GM10847 (cell line): ENCODE measurements around the gene TSPAN15.

Experiments used
- POLR2A ChIP-seq: IDR thresholded peaks from 2 replicates; pipeline ENCODE4 v1.6.1; 2011; ENCODE audit not compliant: insufficient read length; ENCODE audit errors: extremely low read depth

TSPAN15 gene

DNA sequence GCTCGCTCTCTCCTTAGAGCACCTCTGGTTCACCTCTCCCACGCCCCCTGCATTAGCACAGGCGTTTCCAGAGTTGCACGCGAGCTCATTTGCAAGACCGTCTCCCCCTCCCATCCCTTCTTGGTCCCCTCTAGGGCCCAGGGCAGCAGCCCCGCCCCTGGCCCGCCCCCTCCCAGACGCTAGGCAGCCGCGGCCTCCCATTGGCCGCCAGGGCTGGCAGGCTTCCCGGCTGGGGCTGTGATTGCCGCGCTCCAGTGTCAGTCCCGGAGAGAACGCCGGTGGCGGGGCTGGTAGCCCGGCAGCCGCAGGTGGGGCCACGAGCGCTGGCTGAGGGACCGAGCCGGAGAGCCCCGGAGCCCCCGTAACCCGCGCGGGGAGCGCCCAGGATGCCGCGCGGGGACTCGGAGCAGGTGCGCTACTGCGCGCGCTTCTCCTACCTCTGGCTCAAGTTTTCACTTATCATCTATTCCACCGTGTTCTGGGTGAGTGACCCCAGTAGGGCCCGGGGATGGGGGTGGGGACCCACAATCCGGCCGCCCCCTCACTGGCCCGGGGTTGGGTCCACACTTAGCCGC, at the start of gene TSPAN15:
Gene TSPAN15, plus strand, starts transcription at position 257 of the 575 bp plus-strand sequence. Its CDS starts 130 bp downstream, at position 387.
- TF ChIP-seq POLR2A, result no peak

DNA sequence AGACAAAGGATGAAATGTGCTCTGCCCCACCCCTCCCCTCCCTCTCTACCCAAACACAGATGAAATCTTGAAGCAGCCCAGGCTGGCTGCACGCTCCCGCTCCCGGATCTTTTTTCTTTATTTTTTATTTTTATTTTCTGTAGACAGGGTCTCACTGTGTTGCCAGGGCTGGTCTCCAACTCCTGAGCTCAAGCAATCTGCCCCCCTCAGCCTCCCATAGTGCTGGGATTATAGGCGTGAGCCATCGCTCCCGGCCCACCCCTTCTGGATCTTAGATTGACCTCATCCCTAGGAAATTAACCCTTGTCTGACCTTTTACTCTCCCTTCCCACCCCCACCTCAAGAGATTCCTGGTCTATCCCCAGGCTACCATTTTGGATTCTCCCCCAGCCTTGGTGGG, 48.9 kb upstream of the TSPAN15 start:
- no peak for TF ChIP-seq POLR2A

DNA sequence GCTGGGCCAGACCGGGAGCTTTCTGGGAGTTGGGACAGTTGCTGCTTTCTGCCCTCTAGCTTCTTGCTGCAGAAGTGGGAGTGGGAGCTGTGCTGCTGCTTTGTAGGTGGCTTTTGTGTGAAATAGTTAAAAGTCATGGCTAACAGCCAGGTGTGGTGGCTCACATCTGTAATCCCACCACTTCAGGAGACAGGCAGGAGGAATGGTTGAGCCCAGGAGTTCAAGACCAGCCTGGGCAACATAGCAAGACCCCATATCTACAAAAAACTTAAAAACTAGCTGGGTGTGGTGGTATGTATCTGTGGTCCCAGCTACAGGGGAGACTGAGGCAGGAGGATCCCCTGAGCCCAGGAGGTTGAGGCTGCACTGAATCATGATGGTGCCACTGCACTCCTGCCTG, 48.2 kb upstream of the TSPAN15 start:
- no peak for TF ChIP-seq POLR2A

DNA sequence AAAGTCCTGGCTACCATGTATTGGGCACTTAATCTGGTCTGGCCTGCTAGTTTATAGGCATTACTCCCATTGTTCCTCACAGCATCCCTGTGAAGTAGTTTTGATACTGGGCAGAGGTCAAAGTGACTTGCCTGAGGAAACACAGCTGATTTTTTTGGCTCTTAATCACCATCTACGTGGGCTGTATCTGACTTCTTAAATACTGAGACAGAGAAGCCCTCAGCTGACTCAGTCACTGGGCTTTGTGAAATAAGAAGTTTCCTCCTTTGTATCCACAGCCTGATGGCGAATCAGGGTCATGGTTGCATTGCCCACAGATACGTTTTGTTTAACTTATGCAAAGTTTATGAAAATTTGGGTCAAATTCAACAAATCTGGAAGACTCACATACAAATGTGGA, 47.7 kb upstream of the TSPAN15 start:
- no peak for TF ChIP-seq POLR2A

DNA sequence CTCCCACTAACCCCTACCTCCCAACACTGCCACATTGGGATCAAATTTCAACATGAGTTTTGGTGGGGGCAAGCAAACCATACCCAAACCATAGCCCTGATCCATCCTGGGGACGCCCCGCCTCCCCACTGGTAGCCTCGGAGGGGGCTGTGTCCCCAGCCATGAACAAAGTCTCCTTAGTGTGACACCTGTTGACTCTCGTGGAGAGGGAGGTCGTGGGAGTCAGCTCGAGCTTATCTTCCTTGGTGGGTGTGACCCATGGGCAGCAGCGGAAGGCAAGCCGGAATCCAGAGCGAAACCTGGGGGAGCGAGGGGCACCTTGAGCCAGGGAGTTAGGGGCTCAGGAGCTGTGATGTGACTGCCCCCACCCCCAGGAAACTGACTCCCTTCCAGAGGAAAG, 46.5 kb upstream of the TSPAN15 start:
- TF ChIP-seq POLR2A, result no peak

DNA sequence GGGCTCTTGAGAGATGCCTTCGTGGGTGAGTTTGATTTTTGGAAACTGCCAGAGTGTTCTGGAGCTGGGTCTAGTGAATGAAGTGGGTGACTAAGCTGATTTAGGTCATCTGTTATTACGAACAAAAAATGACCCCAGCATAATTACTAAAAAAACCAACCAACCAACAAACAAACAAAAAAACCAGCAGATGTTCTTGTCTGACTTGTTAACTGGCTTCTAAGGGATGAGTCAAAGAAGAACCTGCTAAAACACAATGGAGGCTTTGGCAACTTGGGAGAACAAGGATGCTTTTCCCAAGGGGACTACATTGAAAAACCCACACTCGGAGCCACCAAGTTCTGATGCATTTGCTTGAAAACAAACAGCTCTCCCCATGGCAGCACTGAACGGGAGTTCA, 46.0 kb upstream of the TSPAN15 start:
- TF ChIP-seq POLR2A, result no peak

DNA sequence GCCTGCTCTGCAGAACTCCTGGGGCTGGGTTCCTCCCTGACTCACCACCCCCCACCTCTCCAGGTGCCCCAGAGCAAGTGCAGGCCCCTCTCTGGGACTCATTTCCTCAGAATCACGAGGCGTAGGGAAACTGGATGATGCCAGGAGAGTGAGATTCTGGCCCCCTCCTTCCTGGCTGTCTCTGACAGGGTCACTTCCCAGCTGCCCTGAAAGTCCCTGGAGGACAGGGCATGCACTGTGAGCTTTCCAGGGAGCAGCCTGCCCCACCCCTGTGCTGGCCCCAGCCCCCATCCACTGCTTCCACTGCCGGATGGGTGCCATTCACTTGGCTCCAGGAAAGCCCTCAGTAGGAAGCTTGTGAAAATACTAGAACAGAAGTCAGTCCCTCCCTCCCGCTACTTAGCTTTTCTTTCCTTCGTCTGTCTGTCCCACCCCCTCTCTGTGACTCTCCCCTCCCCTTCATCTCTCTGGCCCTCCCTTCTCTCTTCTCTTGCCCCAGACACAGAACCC, 44.9 kb upstream of the TSPAN15 start:
- no peak for TF ChIP-seq POLR2A

DNA sequence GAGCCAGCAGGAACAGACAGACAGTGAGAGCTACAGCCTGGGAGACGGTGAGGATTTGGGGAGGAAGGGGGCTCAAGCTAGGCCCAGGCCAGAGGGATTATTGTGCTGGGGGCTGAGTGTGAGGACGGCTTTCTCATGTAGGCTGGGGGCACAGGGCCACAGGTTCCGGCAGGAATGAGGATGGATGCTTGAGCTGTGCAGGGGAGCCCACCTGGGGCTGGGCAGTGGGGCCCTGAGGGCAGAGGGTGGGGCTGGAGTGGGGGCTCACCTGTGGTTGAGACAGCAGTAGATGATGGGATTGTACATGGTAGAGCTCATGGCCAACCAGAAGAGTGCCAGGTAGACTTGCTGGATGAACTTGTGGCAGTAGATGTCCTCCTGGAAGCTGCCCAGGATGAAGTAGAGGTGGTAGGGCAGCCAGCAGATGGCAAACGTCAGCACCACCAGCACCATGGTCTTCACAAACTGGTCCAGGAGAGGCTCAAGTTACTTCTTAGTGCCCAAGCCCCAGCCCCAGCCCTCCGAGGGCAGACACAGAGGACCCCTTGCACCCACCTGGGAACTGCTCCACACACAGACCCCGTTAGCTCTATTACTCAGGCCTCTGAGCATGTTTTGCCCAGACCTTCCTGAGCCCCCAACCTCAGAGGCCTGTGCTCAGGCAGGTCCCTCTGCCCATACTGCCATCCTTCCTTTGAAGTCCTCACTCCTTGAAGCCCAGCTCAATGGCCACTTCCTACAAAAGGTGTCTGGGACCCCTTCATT, 44.3 kb upstream of the TSPAN15 start:
- TF ChIP-seq POLR2A, result no peak

DNA sequence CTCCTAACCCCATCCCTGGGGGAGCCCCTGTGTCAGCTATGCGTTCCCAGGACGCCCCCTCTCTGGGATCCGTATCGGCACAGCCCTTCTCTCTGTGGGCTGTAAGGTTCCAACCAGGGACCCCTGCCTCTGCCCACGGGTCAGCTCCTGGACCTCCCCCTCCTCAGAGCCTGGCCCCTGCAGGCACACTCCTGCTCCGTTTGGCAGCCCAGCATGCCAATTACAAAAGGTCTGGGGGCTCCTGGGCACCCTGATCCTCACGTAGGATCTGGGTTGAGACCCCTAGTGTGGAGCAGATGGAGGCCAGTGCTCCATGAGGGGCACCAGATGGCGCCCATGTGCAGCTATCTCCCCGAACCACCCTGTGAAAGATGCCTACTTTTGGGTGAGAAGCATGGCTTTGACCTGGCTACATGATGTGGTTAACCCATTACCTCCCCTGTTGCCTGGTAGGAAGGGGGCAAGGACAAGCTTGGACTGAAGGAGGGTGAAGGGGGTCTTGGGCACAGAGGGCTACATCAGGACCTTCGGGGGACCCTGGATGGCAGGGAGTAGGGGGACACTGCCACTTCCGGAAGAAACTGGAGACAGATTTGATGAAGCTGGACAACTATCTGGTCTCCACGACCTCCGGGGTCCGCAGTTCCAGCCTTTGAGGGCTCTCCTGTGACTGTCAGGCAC, 43.5 kb upstream of the TSPAN15 start:
- TF ChIP-seq POLR2A, result no peak

DNA sequence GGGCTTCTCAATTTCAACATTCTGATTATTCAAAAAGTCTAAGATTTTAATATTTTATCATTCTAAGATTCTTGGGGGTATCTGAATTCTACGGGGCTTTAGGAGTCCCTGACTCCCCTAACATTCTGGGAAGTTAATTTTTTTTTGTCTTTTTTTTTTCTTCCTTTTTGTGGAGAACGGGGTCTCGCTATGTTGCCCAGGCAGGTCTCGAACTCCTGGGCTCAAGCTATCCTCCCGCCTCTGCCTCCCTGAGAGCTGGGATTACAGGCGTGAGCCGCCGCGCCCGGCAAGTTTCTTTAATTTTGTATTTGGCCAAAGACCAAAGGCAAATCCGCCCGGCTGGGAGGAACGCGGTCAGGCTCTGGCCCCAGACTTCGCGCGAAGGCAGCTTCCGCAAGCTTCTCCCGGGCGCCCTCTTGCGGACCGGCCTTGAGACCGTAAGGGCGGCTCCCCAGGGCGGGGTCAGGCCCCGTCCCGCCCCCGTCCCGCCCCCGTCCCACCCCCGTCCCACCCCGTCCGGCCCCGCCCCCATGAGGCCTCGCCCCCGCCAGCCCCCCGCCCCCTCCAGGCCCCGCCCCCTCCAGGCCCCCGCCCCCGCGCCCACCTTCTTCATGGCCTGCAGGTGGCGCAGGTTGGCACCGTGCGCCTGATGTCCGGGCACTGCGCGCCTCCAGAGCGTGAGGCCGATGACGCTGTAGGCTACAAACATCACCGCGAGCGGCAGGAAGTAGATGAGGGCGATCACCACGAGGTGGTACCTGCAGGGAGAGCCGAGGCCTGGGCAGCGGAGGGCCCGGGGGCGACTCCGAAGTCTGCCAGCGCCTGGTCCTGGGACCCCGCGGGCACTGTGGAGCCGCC, 42.7 kb upstream of the TSPAN15 start:
- peak; percentile 34 for TF ChIP-seq POLR2A

DNA sequence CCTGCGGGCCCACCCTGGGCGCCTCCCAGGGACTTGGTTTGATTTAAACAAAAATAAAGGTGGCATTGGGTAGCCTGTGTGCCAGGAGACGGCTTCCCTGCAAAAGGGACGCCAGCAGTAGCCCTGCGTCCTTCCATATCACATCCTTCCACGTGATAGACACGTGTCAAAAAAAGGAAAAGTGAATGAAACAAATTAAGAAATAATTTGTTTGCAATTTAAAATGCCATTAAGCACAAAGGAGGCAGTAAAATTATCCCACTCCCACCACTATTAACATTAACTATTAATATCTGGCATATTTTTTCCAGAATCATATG, 42.1 kb upstream of the TSPAN15 start:
- TF ChIP-seq POLR2A, result no peak

DNA sequence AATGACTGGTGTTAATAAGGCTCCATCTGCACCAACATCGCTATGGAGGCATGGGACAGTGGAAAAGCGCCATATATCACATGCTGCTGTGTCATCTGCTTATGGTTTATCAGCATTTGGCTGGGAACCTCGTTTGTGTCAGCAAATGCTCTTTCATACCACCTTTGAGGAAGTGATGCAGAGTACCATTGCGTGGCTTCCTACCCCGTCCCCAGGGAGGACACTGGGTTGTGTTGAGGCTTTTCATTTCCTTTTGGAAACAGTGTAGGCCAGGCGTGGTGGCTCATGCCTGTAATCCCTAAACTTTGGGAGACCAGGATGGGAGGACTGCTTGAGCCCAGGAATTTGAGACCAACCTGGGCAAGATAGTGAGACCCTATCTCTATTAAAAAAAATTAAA, 41.3 kb upstream of the TSPAN15 start:
- TF ChIP-seq POLR2A, result no peak

DNA sequence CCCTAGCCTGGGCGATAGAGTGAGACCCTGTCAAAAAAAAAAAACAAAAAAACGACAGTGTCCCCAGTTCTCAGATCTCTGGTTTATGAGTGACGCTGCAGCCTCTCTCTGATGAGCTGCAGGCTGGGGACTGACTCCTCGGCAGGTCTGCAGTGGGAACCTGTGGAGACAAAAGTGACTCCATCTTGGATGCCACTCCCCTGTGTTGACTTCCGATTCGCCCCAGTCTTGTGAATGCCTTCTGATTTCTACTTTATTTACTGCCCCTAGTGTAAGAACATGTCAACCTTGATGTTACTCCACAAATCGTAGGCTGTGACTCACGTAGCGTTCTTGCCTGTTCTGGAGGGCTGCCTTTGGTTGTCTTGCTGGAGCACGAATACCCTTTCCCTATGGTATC, 40.8 kb upstream of the TSPAN15 start:
- TF ChIP-seq POLR2A, result no peak

DNA sequence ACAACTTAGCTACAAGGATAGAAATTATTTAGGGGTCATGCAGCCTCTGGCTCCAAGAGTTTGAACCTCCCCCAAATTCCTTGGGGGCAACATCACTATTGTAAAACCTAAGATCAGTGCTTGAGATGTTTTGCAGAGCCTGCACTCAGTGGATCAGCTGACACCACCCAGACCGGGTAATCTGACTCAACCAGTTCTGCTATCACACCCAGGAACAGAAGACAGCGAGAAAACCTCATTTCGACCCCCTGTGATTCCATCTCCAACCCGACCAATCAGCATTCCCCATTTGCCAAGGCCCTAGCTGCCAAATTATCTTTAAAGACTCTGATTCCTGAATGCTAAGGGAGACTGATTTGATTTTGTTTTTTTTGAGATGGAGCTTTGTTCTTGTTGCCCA, 39.8 kb upstream of the TSPAN15 start:
- TF ChIP-seq POLR2A, result no peak

DNA sequence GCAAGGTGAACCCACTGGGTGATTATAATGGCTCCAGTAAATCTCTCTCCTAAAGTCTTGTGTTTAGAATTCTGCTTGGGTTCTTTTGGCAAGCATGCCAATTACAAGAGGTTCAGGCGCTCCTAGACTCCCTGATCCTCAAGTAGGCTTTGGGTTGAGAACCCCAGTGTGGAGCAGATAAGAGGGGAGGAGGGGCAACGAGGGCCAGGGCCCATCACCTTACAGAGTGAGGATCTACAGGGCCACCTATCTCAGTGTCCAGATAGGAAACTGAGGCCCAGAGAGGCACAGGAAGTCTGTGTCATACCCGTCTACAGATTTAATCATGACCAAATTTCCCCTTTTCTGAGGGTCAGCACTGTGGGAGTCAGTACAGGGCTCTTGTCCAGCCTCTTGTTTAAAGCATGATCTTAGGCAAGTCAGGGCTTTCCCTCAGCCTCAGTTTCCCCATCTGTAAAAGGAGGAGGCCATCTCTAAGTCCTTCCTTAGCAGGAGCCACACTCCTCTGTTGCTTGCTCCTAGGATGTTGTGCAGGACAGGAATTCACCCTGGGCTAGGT, 39.0 kb upstream of the TSPAN15 start:
- no peak for TF ChIP-seq POLR2A
